Prostate gland (tissue), 2 donors: Measurements from ENCODE around the gene PPM1A.

Experiments used
- POLR2AphosphoS5 ChIP-seq: sonication (generic); formaldehyde crosslinking; IDR thresholded peaks from one replicate; pipeline ENCODE4 v1.6.1; 2017; ENCODE audit warnings: antibody characterized with exemption
- TF ChIP-seq, protein P1 (sequence below), 4 experiments: fragments of 200-600 bp in 2 of 4; fragments of 450-650 bp in 2 of 4; sonication (generic) in 2 of 4; IDR thresholded peaks; 1 replicate in 3 of 4; 2 replicates in 1 of 4; pipeline ENCODE4 v1.5.1; 2016 to 2019; ENCODE audit warnings: antibody characterized with exemption in 4 of 4, mild to moderate bottlenecking in 2 of 4, moderate library complexity in 2 of 4

DNA sequence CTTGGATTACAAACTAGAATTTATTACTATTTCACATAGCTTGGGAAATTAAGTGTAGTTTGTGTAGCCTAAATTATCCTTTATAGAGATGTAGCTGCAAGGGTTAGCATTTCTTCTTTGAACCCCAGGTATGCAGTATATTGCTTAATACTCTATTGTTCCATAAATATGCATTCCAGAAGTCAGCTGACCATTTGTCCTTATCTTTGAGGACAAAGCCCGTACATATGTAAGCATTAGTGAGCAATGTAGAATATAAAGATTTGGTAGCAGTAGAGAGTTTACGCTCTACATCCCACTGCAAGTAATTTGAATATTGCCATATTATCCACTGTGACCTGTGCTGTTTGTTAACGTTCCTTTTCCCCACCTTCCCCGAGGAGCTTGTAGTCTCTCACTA lies 26.9 kb downstream of the PPM1A start:
- TF ChIP-seq, protein P1, sequence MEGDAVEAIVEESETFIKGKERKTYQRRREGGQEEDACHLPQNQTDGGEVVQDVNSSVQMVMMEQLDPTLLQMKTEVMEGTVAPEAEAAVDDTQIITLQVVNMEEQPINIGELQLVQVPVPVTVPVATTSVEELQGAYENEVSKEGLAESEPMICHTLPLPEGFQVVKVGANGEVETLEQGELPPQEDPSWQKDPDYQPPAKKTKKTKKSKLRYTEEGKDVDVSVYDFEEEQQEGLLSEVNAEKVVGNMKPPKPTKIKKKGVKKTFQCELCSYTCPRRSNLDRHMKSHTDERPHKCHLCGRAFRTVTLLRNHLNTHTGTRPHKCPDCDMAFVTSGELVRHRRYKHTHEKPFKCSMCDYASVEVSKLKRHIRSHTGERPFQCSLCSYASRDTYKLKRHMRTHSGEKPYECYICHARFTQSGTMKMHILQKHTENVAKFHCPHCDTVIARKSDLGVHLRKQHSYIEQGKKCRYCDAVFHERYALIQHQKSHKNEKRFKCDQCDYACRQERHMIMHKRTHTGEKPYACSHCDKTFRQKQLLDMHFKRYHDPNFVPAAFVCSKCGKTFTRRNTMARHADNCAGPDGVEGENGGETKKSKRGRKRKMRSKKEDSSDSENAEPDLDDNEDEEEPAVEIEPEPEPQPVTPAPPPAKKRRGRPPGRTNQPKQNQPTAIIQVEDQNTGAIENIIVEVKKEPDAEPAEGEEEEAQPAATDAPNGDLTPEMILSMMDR (IDR thresholded peaks at IDR 0.05): no peak
- no peak for TF ChIP-seq POLR2AphosphoS5
